B cell (primary cell): ENCODE data around the gene EFCAB12. TPM values are rescaled to one million over a fixed set of nuclear protein-coding genes. Genes with fewer than 3 reads are reported as not detected.

Source experiments
- ATAC-seq: fragments of 200-7000 bp; cut with Tn5 transposase; one replicate; pipeline ENCODE4 v1.10.0; 2021; ENCODE audit warnings: low read depth, mild to moderate bottlenecking, moderate number of reproducible peaks, moderate library complexity
- CTCF ChIA-PET: fragments of 350-600 bp; sonication (Branson Sonifier 250); formaldehyde crosslinking; loops from one replicate; lab custom pipeline; 2021; ENCODE audit warnings: antibody characterized with exemption, inconsistent platforms; lab: Charles Lee
- POLR2A ChIA-PET: fragments of 350-600 bp; sonication (Branson Sonifier 250); formaldehyde crosslinking; loops from one replicate; lab custom pipeline; 2021; ENCODE audit warnings: antibody characterized with exemption; lab: Charles Lee
- DNase-seq: peaks from one replicate; pipeline ENCODE4 v3.0.0; 2013
- H2AFZ ChIP-seq: 2 replicates; pipeline ENCODE4 v1.6.1; 2012; ENCODE audit warnings: mild to moderate bottlenecking, low read depth, low read length; ENCODE audit not compliant: insufficient read depth, poor library complexity, severe bottlenecking
- H3K27ac ChIP-seq, 2 donors: 1 replicate in 1 of 2; 2 replicates in 1 of 2; pipeline ENCODE4 v1.5.1; 2012 to 2013; ENCODE audit warnings: low read length in 2 of 2, mild to moderate bottlenecking in 2 of 2, moderate library complexity in 1 of 2
- H3K27me3 ChIP-seq, 4 experiments: fragments of 200-600 bp in 1 of 4; sonication (generic) in 1 of 4; replicated peaks in 1 of 4; 1 replicate in 2 of 4; 2 replicates in 2 of 4; pipeline versions ENCODE4 v1.6.1 to v1.7.0; 2013 to 2016; ENCODE audit warnings: low read length in 3 of 4, mild to moderate bottlenecking in 2 of 4, mixed read lengths in 1 of 4, moderate library complexity in 1 of 4; ENCODE audit not compliant: insufficient read depth in 4 of 4, control insufficient read depth in 3 of 4; ENCODE audit errors: control extremely low read depth in 1 of 4
- H3K36me3 ChIP-seq, 2 experiments: replicated peaks in 1 of 2; 1 replicate in 1 of 2; 2 replicates in 1 of 2; pipeline versions ENCODE4 v1.6.1 to v1.7.1; 2013; ENCODE audit warnings: low read length in 1 of 2; ENCODE audit not compliant: insufficient read depth in 2 of 2, control insufficient read depth in 1 of 2; ENCODE audit errors: control extremely low read depth in 1 of 2, extremely low read depth in 1 of 2
- H3K4me1 ChIP-seq, 2 donors: fragments of 200-600 bp in 1 of 2; sonication (generic) in 1 of 2; 1 replicate in 1 of 2; 2 replicates in 1 of 2; pipeline versions ENCODE4 v1.5.1 to v1.6.1; 2013 to 2017; ENCODE audit warnings: low read length in 2 of 2; ENCODE audit not compliant: control insufficient read depth in 2 of 2, insufficient read depth in 2 of 2
- H3K4me2 ChIP-seq: replicated peaks from 2 replicates; pipeline ENCODE3; 2012; ENCODE audit warnings: mild to moderate bottlenecking, low read depth, low read length; ENCODE audit not compliant: poor library complexity, severe bottlenecking
- H3K4me3 ChIP-seq, 5 experiments: fragments of 200-600 bp in 1 of 5; sonication (generic) in 1 of 5; 1 replicate in 3 of 5; 2 replicates in 2 of 5; pipeline versions ENCODE4 v1.5.1 to v1.7.0; 2011 to 2016; ENCODE audit warnings: low read length in 4 of 5, mild to moderate bottlenecking in 4 of 5, low read depth in 2 of 5, control low read depth in 1 of 5, moderate library complexity in 1 of 5; ENCODE audit not compliant: insufficient read depth in 1 of 5; ENCODE audit errors: control extremely low read depth in 1 of 5, extremely low read depth in 1 of 5
- H3K79me2 ChIP-seq: fragments of 200-600 bp; sonication (generic); one replicate; pipeline ENCODE4 v1.6.0; 2016; ENCODE audit warnings: low read length; ENCODE audit not compliant: control insufficient read depth, insufficient read depth
- H3K9ac ChIP-seq: fragments of 200-600 bp; sonication (generic); 2 replicates; pipeline ENCODE4 v1.6.1; 2017; ENCODE audit warnings: mild to moderate bottlenecking, low read length, moderate library complexity
- H3K9me3 ChIP-seq, 3 donors: one replicate each; pipeline versions ENCODE4 v1.6.1 to v1.7.1; 2013; ENCODE audit warnings: low read length in 2 of 3; ENCODE audit not compliant: control insufficient read depth in 2 of 3, insufficient read depth in 1 of 3; ENCODE audit errors: control extremely low read depth in 1 of 3
- H4K20me1 ChIP-seq: 2 replicates; pipeline ENCODE4 v1.6.0; 2012; ENCODE audit warnings: mild to moderate bottlenecking, low read length; ENCODE audit not compliant: insufficient read depth, control insufficient read depth, poor library complexity, severe bottlenecking
- H3K27ac Mint-ChIP-seq: one replicate; pipeline ENCODE4 v1.8.0; 2021; ENCODE audit warnings: mixed read lengths
- H3K27me3 Mint-ChIP-seq: one replicate; pipeline ENCODE4 v1.8.0; 2021; ENCODE audit warnings: mixed read lengths
- H3K4me1 Mint-ChIP-seq: one replicate; pipeline ENCODE4 v1.8.0; 2021; ENCODE audit warnings: mixed read lengths
- H3K4me3 Mint-ChIP-seq: one replicate; pipeline ENCODE4 v1.8.0; 2021; ENCODE audit warnings: mixed read lengths
- H3K9me3 Mint-ChIP-seq: one replicate; pipeline ENCODE4 v1.8.0; 2022; ENCODE audit warnings: mixed read lengths; ENCODE audit not compliant: insufficient read depth
- CTCF ChIP-seq: fragments of 200-600 bp; IDR thresholded peaks from one replicate; pipeline ENCODE4 v1.8.0; 2022; ENCODE audit warnings: antibody characterized with exemption, mild to moderate bottlenecking
- EZH2 ChIP-seq: IDR thresholded peaks from 2 replicates; pipeline ENCODE4 v1.6.1; 2012; ENCODE audit warnings: borderline replicate concordance, low read depth, mild to moderate bottlenecking, moderate library complexity, low read length; ENCODE audit not compliant: insufficient read depth, poor library complexity, severe bottlenecking
- WGBS: methylation state at CpG from one replicate; pipeline ENCODE4 v1.1.5; 2013; ENCODE audit warnings: missing lambda C conversion rate; ENCODE audit not compliant: insufficient coverage; 5-methylcytosine and 5-hydroxymethylcytosine counted together
- intact Hi-C: fragments of 100-400 bp; cut with micrococcal nuclease; formaldehyde crosslinking; loops from one replicate; pipeline ENCODE4 v1.10.0; 2022
- polyA plus RNA-seq: library from polyadenylated mRNA; depleted of rRNA; stranded (reverse); fragments of >200 nt; gene quantifications from 2 replicates; pipeline ENCODE4 v1.2.3, GENCODE V29; 2012
- total RNA-seq, 2 donors: library from RNA; stranded (reverse); fragments of 120-200 nt in 1 of 2; gene quantifications; 1 replicate in 1 of 2; 2 replicates in 1 of 2; pipeline versions ENCODE4 v1.2.3 to v1.2.4, GENCODE V29; 2013 to 2022

The EFCAB12 gene
- total and polyA plus RNA-seq, 2 donors (not counting 1 experiment from before 2014, with no cell fraction given), result 3.5 to 6.5 TPM

- Mint-ChIP-seq H3K9me3 (no peaks in the 10 kb centered on the region), H3K27ac (peak overlapping the region; percentile 94), H3K4me3 (peak overlapping the region; percentile 96), H3K27me3 (no peaks in the 10 kb centered on the region), H3K4me1 (peaks cover 35% of the 10 kb centered on the region)
- Histone ChIP-seq H3K36me3 (peaks cover 2 to 13% of the 10 kb centered on the region in 2 experiments), H3K4me1 (peaks cover 20 to 22% of the 10 kb centered on the region in 2 donors), H3K79me2 (peaks cover 41% of the 10 kb centered on the region), H3K27me3 (no peaks in the 10 kb centered on the region), H3K9ac (peak overlapping the region; percentile 83), H3K9me3 (no peaks in the 10 kb centered on the region), H3K27ac (peak overlapping the region; percentile 88 to 95), H3K4me3 (peak overlapping the region; percentile 76 to 99 (median 89)), H4K20me1 (peaks cover 34% of the 10 kb centered on the region), H3K4me2 (peak overlapping the region; percentile 77), H2AFZ (peak overlapping the region; percentile 94)
- WGBS, result 0% methylated on average over 1 of the region's 8 CpGs
- POLR2A ChIA-PET, result interaction anchor here (1.9 kb wide), 1 partner anchor 40 kb away, joined by 12 read pairs; the partner anchor contains the start of genes IFT122 and MBD4
- intact Hi-C loops, result loop anchor here (1.0 to 10.0 kb wide), 5 partner anchors 24 to 239 kb away; partner anchors contain the start of genes EFCAB12, HMCES, IFT122 and ISY1
- DNase-seq, result no peak
- peak; percentile 12 for ATAC-seq
- no peak for TF ChIP-seq EZH2
- TF ChIP-seq CTCF, result peak; percentile 15
- CTCF ChIA-PET, result interaction anchor here (0.6 to 2.0 kb wide), 15 partner anchors 8 to 541 kb away, joined by 3 to 13 read pairs (median 4); partner anchors contain the start of genes EFCAB12, IFT122 and MBD4
Measured at GRCh38 chr3:129399895-129400357, 28.5 kb downstream of the EFCAB12 start.
